Neural cell (in vitro differentiated cells): ENCODE results near the gene SPTB.

Experiments
- EP300 ChIP-seq: fragments of 450-650 bp; conservative IDR thresholded peaks from 2 replicates; pipeline ENCODE4 v1.6.1; 2014; ENCODE audit warnings: antibody characterized with exemption, mild to moderate bottlenecking, moderate library complexity; ENCODE audit not compliant: poor library complexity, severe bottlenecking
- REST ChIP-seq: IDR thresholded peaks from 2 replicates; pipeline ENCODE4 v1.6.1; 2012; ENCODE audit warnings: borderline replicate concordance

- TF ChIP-seq REST (no peak), EP300 (no peak)
Measured at GRCh38 chr14:64841121-64841651, 38.5 kb downstream of the SPTB start.
